B cell (primary cell): Measurements from ENCODE around the gene UCK1. TPM values are rescaled to one million over a fixed set of nuclear protein-coding genes. Genes with fewer than 3 reads are reported as not detected.
A peak's percentile ranks its signal among the peaks of the same experiment; 100 is the strongest.

ENCODE experiments used
- ATAC-seq: fragments of 200-7000 bp; cut with Tn5 transposase; one replicate; pipeline ENCODE4 v1.10.0; 2021; ENCODE audit warnings: low read depth, mild to moderate bottlenecking, moderate number of reproducible peaks, moderate library complexity
- CTCF ChIA-PET: fragments of 350-600 bp; sonication (Branson Sonifier 250); formaldehyde crosslinking; loops from one replicate; lab custom pipeline; 2021; ENCODE audit warnings: antibody characterized with exemption, inconsistent platforms; lab: Charles Lee
- POLR2A ChIA-PET: fragments of 350-600 bp; sonication (Branson Sonifier 250); formaldehyde crosslinking; loops from one replicate; lab custom pipeline; 2021; ENCODE audit warnings: antibody characterized with exemption; lab: Charles Lee
- DNase-seq: peaks from one replicate; pipeline ENCODE4 v3.0.0; 2013
- H2AFZ ChIP-seq: 2 replicates; pipeline ENCODE4 v1.6.1; 2012; ENCODE audit warnings: mild to moderate bottlenecking, low read depth, low read length; ENCODE audit not compliant: insufficient read depth, poor library complexity, severe bottlenecking
- H3K27ac ChIP-seq, 2 donors: 1 replicate in 1 of 2; 2 replicates in 1 of 2; pipeline ENCODE4 v1.5.1; 2012 to 2013; ENCODE audit warnings: low read length in 2 of 2, mild to moderate bottlenecking in 2 of 2, moderate library complexity in 1 of 2
- H3K27me3 ChIP-seq, 4 experiments: fragments of 200-600 bp in 1 of 4; sonication (generic) in 1 of 4; replicated peaks in 1 of 4; 1 replicate in 2 of 4; 2 replicates in 2 of 4; pipeline versions ENCODE4 v1.6.1 to v1.7.0; 2013 to 2016; ENCODE audit warnings: low read length in 3 of 4, mild to moderate bottlenecking in 2 of 4, mixed read lengths in 1 of 4, moderate library complexity in 1 of 4; ENCODE audit not compliant: insufficient read depth in 4 of 4, control insufficient read depth in 3 of 4; ENCODE audit errors: control extremely low read depth in 1 of 4
- H3K36me3 ChIP-seq, 2 experiments: replicated peaks in 1 of 2; 1 replicate in 1 of 2; 2 replicates in 1 of 2; pipeline versions ENCODE4 v1.6.1 to v1.7.1; 2013; ENCODE audit warnings: low read length in 1 of 2; ENCODE audit not compliant: insufficient read depth in 2 of 2, control insufficient read depth in 1 of 2; ENCODE audit errors: control extremely low read depth in 1 of 2, extremely low read depth in 1 of 2
- H3K4me1 ChIP-seq, 2 donors: fragments of 200-600 bp in 1 of 2; sonication (generic) in 1 of 2; 1 replicate in 1 of 2; 2 replicates in 1 of 2; pipeline versions ENCODE4 v1.5.1 to v1.6.1; 2013 to 2017; ENCODE audit warnings: low read length in 2 of 2; ENCODE audit not compliant: control insufficient read depth in 2 of 2, insufficient read depth in 2 of 2
- H3K4me2 ChIP-seq: replicated peaks from 2 replicates; pipeline ENCODE3; 2012; ENCODE audit warnings: mild to moderate bottlenecking, low read depth, low read length; ENCODE audit not compliant: poor library complexity, severe bottlenecking
- H3K4me3 ChIP-seq, 5 experiments: fragments of 200-600 bp in 1 of 5; sonication (generic) in 1 of 5; 1 replicate in 3 of 5; 2 replicates in 2 of 5; pipeline versions ENCODE4 v1.5.1 to v1.7.0; 2011 to 2016; ENCODE audit warnings: low read length in 4 of 5, mild to moderate bottlenecking in 4 of 5, low read depth in 2 of 5, control low read depth in 1 of 5, moderate library complexity in 1 of 5; ENCODE audit not compliant: insufficient read depth in 1 of 5; ENCODE audit errors: control extremely low read depth in 1 of 5, extremely low read depth in 1 of 5
- H3K79me2 ChIP-seq: fragments of 200-600 bp; sonication (generic); one replicate; pipeline ENCODE4 v1.6.0; 2016; ENCODE audit warnings: low read length; ENCODE audit not compliant: control insufficient read depth, insufficient read depth
- H3K9ac ChIP-seq: fragments of 200-600 bp; sonication (generic); 2 replicates; pipeline ENCODE4 v1.6.1; 2017; ENCODE audit warnings: mild to moderate bottlenecking, low read length, moderate library complexity
- H3K9me3 ChIP-seq, 3 donors: one replicate each; pipeline versions ENCODE4 v1.6.1 to v1.7.1; 2013; ENCODE audit warnings: low read length in 2 of 3; ENCODE audit not compliant: control insufficient read depth in 2 of 3, insufficient read depth in 1 of 3; ENCODE audit errors: control extremely low read depth in 1 of 3
- H4K20me1 ChIP-seq: 2 replicates; pipeline ENCODE4 v1.6.0; 2012; ENCODE audit warnings: mild to moderate bottlenecking, low read length; ENCODE audit not compliant: insufficient read depth, control insufficient read depth, poor library complexity, severe bottlenecking
- H3K27ac Mint-ChIP-seq: one replicate; pipeline ENCODE4 v1.8.0; 2021; ENCODE audit warnings: mixed read lengths
- H3K27me3 Mint-ChIP-seq: one replicate; pipeline ENCODE4 v1.8.0; 2021; ENCODE audit warnings: mixed read lengths
- H3K4me1 Mint-ChIP-seq: one replicate; pipeline ENCODE4 v1.8.0; 2021; ENCODE audit warnings: mixed read lengths
- H3K4me3 Mint-ChIP-seq: one replicate; pipeline ENCODE4 v1.8.0; 2021; ENCODE audit warnings: mixed read lengths
- H3K9me3 Mint-ChIP-seq: one replicate; pipeline ENCODE4 v1.8.0; 2022; ENCODE audit warnings: mixed read lengths; ENCODE audit not compliant: insufficient read depth
- EZH2 ChIP-seq: IDR thresholded peaks from 2 replicates; pipeline ENCODE4 v1.6.1; 2012; ENCODE audit warnings: borderline replicate concordance, low read depth, mild to moderate bottlenecking, moderate library complexity, low read length; ENCODE audit not compliant: insufficient read depth, poor library complexity, severe bottlenecking
- WGBS: methylation state at CpG from one replicate; pipeline ENCODE4 v1.1.5; 2013; ENCODE audit warnings: missing lambda C conversion rate; ENCODE audit not compliant: insufficient coverage; 5-methylcytosine and 5-hydroxymethylcytosine counted together
- intact Hi-C: fragments of 100-400 bp; cut with micrococcal nuclease; formaldehyde crosslinking; loops from one replicate; pipeline ENCODE4 v1.10.0; 2022
- polyA plus RNA-seq: library from polyadenylated mRNA; depleted of rRNA; stranded (reverse); fragments of >200 nt; gene quantifications from 2 replicates; pipeline ENCODE4 v1.2.3, GENCODE V29; 2012
- total RNA-seq, 2 donors: library from RNA; stranded (reverse); fragments of 120-200 nt in 1 of 2; gene quantifications; 1 replicate in 1 of 2; 2 replicates in 1 of 2; pipeline versions ENCODE4 v1.2.3 to v1.2.4, GENCODE V29; 2013 to 2022
- TF ChIP-seq, protein P1 (sequence below): fragments of 200-600 bp; IDR thresholded peaks from one replicate; pipeline ENCODE4 v1.8.0; 2022; ENCODE audit warnings: antibody characterized with exemption, mild to moderate bottlenecking

UCK1 gene
- total and polyA plus RNA-seq, 2 donors (not counting 1 experiment from before 2014, with no cell fraction given), result 25.3 to 39.3 TPM

DNA sequence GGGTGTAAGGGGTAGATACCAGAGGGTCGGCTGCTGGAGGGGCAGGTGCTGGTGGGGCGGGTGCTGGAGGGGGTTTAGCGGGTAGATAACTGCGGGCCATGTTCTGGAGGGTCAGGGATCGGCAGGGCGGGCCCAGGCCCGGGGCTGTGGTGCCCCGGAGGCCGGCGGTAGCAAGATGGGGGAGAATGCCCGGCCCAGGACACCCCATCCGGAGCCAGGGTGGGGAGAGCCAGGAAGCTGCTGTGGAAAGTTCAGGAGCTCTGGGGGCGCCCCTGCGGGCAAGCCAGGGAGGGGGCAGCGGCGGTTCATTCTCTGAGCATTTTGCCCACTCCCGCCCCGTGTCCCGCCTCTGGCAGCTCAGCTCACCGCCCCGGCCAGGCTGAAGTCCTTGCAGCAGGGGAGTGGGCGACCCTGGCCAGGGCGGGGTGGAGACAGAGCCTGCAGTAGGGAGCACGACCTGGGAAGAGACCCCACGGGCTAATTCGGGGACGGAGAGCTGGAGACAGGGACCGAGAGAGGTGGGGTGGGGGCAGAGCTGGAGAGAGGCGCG, 14.8 kb upstream of the UCK1 start:
- Mint-ChIP-seq H3K9me3 (peaks cover 10% of the 10 kb centered on the region), H3K27ac (no peak overlapping the region), H3K4me3 (no peak overlapping the region), H3K4me1 (peaks cover 11% of the 10 kb centered on the region), H3K27me3 (peaks cover 43% of the 10 kb centered on the region)
- H3K27me3 ChIP-seq, result peaks cover 0 to 40% (median 13%) of the 10 kb centered on the region in 4 experiments
- intact Hi-C loops, result loop anchor here (1.0 kb wide), 1 partner anchor 8 kb away; no protein-coding TSS in a partner anchor
- POLR2A ChIA-PET, result no interaction called here
- no peaks in the 10 kb centered on the region for H3K36me3 ChIP-seq
- no peak overlapping the region for H3K9ac ChIP-seq
- H2AFZ ChIP-seq, result no peak overlapping the region
- CTCF ChIA-PET, result no interaction called here
- H3K79me2 ChIP-seq, result no peaks in the 10 kb centered on the region
- H3K4me2 ChIP-seq, result peak overlapping the region; percentile 66
- WGBS, result 9% methylated on average over 28 of the region's 30 CpGs
- H3K4me3 ChIP-seq, result no peak overlapping the region
- H3K4me1 ChIP-seq, result peaks cover 15 to 16% of the 10 kb centered on the region in 2 donors
- ATAC-seq, result no peak
- no peaks in the 10 kb centered on the region for H4K20me1 ChIP-seq
- no peak overlapping the region for H3K27ac ChIP-seq
- TF ChIP-seq, protein P1, sequence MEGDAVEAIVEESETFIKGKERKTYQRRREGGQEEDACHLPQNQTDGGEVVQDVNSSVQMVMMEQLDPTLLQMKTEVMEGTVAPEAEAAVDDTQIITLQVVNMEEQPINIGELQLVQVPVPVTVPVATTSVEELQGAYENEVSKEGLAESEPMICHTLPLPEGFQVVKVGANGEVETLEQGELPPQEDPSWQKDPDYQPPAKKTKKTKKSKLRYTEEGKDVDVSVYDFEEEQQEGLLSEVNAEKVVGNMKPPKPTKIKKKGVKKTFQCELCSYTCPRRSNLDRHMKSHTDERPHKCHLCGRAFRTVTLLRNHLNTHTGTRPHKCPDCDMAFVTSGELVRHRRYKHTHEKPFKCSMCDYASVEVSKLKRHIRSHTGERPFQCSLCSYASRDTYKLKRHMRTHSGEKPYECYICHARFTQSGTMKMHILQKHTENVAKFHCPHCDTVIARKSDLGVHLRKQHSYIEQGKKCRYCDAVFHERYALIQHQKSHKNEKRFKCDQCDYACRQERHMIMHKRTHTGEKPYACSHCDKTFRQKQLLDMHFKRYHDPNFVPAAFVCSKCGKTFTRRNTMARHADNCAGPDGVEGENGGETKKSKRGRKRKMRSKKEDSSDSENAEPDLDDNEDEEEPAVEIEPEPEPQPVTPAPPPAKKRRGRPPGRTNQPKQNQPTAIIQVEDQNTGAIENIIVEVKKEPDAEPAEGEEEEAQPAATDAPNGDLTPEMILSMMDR, result no peak
- TF ChIP-seq EZH2, result peak; percentile 33
- peaks cover 2 to 54% (median 23%) of the 10 kb centered on the region in 3 donors for H3K9me3 ChIP-seq
- DNase-seq, result no peak

DNA sequence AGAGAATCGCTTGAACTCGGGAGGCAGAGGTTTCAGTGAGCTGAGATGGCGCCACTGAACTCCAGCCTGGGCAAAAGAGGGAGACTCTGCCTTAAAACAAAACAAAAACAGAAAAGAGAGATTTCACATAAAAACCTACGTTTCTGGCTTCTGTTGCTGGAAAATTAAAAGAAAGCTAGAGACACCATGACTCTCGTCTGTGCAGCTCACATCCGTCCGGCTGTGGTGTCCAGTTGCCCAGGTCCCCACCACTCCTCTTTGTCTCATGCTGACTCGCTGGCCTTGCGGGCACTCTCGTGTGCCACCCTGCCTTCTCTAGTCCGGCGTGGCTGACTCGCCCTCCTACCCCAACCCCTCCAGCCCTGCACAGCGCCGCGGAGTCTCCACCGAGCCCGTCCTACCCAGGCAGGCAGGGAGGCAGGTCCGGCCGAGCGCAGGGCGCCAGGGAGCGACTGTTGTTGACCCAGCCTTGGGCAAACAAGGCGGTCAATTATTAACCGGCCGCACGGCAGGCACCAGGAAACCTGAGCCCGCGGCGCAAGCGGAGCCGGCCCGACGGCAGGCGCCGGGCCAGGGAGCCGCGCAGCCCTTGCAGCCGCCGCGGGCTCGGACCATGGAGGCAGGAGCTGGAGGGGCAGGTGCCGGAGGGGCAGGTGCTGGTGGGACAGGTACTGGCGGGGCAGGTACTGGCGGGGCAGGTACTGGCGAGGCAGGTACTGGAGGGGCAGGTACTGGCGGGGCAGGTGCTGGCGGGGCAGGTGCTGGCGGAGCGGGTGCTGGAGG, 14.1 kb upstream of the UCK1 start, which contains the start of gene PRRT1B:
Gene PRRT1B (plus strand): TSS at position 521 of the 783 bp plus-strand sequence. CDS start 93 bp downstream, at position 614.
- peaks cover 11% of the 10 kb centered on the region for H3K4me1 Mint-ChIP-seq
- ATAC-seq (no peak), DNase-seq (no peak)
- no peaks in the 10 kb centered on the region for H4K20me1 ChIP-seq
- POLR2A ChIA-PET, result interaction anchor here (0.5 kb wide), 1 partner anchor 834 kb away, joined by 5 read pairs; no protein-coding TSS in a partner anchor
- peaks cover 2 to 54% (median 23%) of the 10 kb centered on the region in 3 donors for H3K9me3 ChIP-seq
- H3K36me3 ChIP-seq, result no peaks in the 10 kb centered on the region
- CTCF ChIA-PET, result no interaction called here
- no peak within 1 kb of the TSS for H3K4me3 ChIP-seq
- intact Hi-C loops, result no loop called here
- no peak within 1 kb of the TSS for H3K27ac Mint-ChIP-seq
- H3K79me2 ChIP-seq, result no peaks in the 10 kb centered on the region
- H3K4me3 Mint-ChIP-seq, result no peak within 1 kb of the TSS
- no peak for TF ChIP-seq EZH2
- TF ChIP-seq, protein P1, result no peak
- 37% methylated on average over 46 of the region's 50 CpGs for WGBS
- H2AFZ ChIP-seq, result no peak within 1 kb of the TSS
- peak within 1 kb of the TSS; percentile 66 for H3K4me2 ChIP-seq
- peaks cover 42% of the 10 kb centered on the region for H3K27me3 Mint-ChIP-seq
- peak within 1 kb of the TSS; percentile 19 for H3K9ac ChIP-seq
- no peak within 1 kb of the TSS for H3K27ac ChIP-seq
- peaks cover 10% of the 10 kb centered on the region for H3K9me3 Mint-ChIP-seq
- H3K4me1 ChIP-seq, result peaks cover 15 to 16% of the 10 kb centered on the region in 2 donors
- H3K27me3 ChIP-seq, result peaks cover 0 to 40% (median 13%) of the 10 kb centered on the region in 4 experiments
